T-helper 2 cell treated with Interferon-gamma antibody and Interleukin-4, amounts not matched to agents 5 μg/mL and 100 μg/mL, for 36 hours (primary cell): ENCODE data around the gene SLC5A2.

ENCODE experiments used
- DNase-seq: peaks from one replicate; pipeline ENCODE4 v3.0.0; 2021; ENCODE audit warnings: low spot score
- H3K27ac Mint-ChIP-seq: one replicate; pipeline ENCODE4 v1.8.0; 2021; ENCODE audit warnings: mild to moderate bottlenecking, mixed read lengths
- H3K27me3 Mint-ChIP-seq: one replicate; pipeline ENCODE4 v1.8.0; 2021; ENCODE audit warnings: low read depth, mixed read lengths
- H3K36me3 Mint-ChIP-seq: one replicate; pipeline ENCODE4 v1.8.0; 2021; ENCODE audit warnings: low read depth, mixed read lengths
- H3K4me1 Mint-ChIP-seq: one replicate; pipeline ENCODE4 v1.8.0; 2021; ENCODE audit warnings: low read depth, mixed read lengths
- H3K4me3 Mint-ChIP-seq: one replicate; pipeline ENCODE4 v1.8.0; 2022; ENCODE audit warnings: mild to moderate bottlenecking, moderate library complexity, mixed read lengths
- H3K9me3 Mint-ChIP-seq: one replicate; pipeline ENCODE4 v1.8.0; 2021; ENCODE audit warnings: mixed read lengths

The SLC5A2 gene

DNA sequence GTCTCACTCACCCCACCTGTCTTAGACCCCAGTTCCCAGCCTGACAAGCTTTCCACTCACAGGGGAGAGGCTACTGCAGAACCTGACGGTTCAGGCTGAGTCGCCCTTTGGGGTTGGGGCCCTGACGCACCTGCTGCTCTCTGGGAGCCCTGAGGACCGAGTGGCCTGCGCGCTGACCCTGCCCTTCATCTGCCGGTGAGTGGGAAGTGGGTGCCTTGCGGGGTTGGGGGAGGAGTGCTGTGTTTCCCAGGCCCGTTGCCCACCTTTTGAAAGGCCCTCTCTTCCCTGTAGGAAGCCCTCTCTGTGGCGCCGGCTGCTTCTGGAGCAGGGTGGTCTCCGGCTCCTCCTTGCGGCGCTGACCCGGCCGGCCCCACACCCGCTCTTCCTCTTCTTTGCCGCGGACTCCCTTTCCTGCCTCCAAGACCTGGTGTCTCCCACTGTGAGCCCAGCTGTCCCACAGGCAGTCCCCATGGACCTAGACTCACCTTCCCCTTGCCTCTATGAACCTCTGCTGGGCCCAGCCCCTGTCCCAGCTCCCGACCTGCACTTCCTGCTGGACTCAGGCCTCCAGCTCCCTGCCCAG lies 17.0 kb upstream of the SLC5A2 start:
- no peak for DNase-seq
- Mint-ChIP-seq H3K27me3 (peaks cover 3% of the 10 kb centered on the region), H3K4me1 (peaks cover 16% of the 10 kb centered on the region), H3K9me3 (no peaks in the 10 kb centered on the region), H3K36me3 (peaks cover 26% of the 10 kb centered on the region), H3K4me3 (no peak overlapping the region), H3K27ac (no peak overlapping the region)

DNA sequence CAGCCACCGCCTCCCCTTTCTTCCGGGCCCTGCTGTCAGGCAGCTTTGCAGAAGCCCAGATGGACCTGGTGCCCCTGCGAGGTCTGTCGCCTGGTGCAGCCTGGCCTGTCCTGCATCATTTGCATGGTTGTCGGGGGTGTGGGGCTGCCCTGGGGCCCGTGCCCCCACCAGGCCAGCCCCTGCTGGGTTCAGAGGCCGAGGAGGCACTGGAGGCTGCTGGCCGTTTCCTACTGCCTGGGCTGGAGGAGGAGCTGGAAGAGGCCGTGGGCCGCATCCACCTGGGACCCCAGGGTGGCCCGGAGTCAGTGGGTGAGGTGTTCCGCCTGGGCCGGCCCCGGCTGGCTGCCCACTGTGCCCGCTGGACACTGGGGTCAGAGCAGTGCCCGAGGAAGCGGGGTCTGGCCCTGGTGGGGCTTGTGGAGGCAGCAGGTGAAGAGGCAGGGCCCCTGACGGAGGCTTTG lies 16.5 kb upstream of the SLC5A2 start:
- Mint-ChIP-seq H3K36me3 (peaks cover 26% of the 10 kb centered on the region), H3K9me3 (no peaks in the 10 kb centered on the region), H3K4me3 (no peak overlapping the region), H3K4me1 (peaks cover 12% of the 10 kb centered on the region), H3K27me3 (peaks cover 8% of the 10 kb centered on the region), H3K27ac (no peak overlapping the region)
- no peak for DNase-seq

DNA sequence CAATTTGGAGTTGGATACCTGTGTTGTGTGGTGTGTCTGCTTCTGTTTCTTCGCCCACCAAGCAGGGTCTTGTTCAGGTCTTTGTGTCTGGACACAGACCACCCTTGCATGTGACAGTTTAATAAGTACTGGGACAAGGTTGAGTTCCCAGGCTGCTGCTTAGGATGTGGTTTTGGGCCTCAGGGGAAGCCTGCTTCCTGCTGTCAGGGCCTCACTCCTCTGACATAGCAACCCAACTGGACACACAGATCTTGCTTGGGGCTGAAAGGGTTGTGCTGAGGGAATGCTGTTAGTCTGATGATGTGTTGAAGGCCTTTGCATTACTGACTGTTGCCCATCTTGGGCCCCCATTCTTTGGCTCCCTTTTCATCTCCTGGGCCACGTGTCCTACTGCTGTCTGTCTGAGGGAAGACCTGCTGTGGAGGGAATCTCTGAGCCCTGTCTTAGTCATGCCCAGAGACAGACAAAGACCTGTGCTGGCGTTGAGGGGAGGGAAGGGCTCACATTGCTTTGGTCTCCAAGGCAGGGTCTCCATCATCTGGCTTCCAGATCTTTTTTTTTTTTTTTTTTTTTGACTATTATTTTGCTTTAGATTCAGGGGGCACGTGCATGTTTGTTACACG lies 15.7 kb upstream of the SLC5A2 start:
- Mint-ChIP-seq H3K27me3 (peaks cover 11% of the 10 kb centered on the region), H3K4me3 (no peak overlapping the region), H3K9me3 (no peaks in the 10 kb centered on the region), H3K36me3 (peaks cover 26% of the 10 kb centered on the region), H3K27ac (peak overlapping the region; percentile 34), H3K4me1 (peaks cover 12% of the 10 kb centered on the region)
- no peak for DNase-seq

DNA sequence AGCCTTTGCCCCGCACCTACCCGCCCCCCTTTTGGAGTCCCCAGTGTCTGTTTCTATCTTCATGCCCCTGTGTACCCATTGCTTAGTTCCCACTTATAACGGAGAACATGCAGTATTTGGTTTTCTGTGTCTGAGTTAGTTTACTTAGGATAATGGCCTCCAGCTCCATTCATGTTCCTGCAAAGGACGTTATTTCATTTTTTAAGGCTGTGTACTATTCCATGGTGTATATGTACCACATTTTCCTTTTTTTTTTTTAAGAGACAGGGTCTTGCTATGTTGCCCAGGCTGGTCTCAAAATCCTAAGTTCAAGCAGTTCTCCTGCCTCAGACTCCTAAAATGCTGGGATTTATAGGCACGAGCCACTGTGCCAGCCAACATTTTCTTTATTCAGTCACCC lies 15.1 kb upstream of the SLC5A2 start:
- Mint-ChIP-seq H3K27me3 (peaks cover 16% of the 10 kb centered on the region), H3K27ac (peak overlapping the region; percentile 34), H3K4me3 (no peak overlapping the region)

DNA sequence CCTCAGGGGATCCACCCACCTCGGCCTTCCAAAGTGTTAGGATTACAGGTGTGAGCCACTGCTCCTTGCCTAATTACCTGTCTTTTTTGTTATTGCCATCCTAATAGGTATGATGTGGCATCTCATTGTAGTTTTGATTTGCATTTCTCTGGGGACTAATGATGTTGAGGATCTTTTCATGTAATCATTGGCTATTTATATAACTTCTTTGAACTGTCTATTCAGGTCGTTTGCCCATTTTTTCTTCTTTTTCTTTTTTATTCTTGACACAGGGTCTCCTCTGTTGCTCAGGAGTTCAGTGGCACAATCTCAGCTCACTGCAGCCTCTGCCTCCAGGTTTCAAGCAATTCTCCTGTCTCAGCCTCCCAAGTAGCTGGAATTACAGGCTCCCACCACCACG lies 12.3 kb upstream of the SLC5A2 start:
- no peak for DNase-seq
- Mint-ChIP-seq H3K4me1 (peaks cover 12% of the 10 kb centered on the region), H3K9me3 (no peaks in the 10 kb centered on the region), H3K27me3 (peaks cover 31% of the 10 kb centered on the region), H3K27ac (no peak overlapping the region), H3K36me3 (peaks cover 9% of the 10 kb centered on the region), H3K4me3 (no peak overlapping the region)

More for the DNA sequence above, 15.1 kb upstream of the SLC5A2 start:
- H3K9me3 Mint-ChIP-seq: no peaks in the 10 kb centered on the region
- peaks cover 23% of the 10 kb centered on the region for H3K36me3 Mint-ChIP-seq
- peaks cover 12% of the 10 kb centered on the region for H3K4me1 Mint-ChIP-seq
- DNase-seq: no peak

DNA sequence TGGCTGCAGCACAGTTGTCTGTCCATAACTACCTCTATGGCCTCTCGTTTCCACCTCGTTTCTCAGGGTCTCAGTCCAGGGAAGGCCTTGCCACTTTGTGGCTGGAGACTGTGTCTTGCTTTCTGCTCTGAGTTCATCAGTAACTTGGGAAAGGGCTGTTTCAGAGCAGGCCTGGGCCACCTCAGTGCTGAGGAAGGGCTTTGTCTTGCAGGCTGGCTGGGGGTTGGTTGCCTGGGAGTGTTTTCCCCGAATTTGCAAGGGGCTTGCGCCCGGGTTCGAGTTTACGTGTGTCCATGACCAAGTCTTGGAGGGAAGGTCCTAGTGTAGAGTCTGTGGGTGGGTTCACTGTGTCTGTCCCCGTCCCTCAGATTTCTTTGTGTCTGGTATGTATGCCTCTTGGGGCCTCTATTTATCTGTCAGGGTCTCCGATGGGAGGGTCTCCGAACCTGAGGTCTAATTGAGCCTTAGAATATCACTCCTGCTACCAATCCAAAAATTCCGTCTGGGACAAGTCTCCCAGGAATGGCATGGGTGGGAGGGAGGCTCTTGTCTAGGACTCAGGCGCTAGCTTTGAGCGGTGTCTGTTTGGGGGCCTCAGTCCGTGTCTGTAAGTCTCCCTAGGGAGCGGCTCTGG lies 11.6 kb upstream of the SLC5A2 start:
- no peak for DNase-seq
- peaks cover 16% of the 10 kb centered on the region for H3K4me1 Mint-ChIP-seq
- peaks cover 34% of the 10 kb centered on the region for H3K27me3 Mint-ChIP-seq
- no peak overlapping the region for H3K27ac Mint-ChIP-seq
- no peak overlapping the region for H3K4me3 Mint-ChIP-seq
- H3K9me3 Mint-ChIP-seq: no peaks in the 10 kb centered on the region
- peaks cover 9% of the 10 kb centered on the region for H3K36me3 Mint-ChIP-seq

DNA sequence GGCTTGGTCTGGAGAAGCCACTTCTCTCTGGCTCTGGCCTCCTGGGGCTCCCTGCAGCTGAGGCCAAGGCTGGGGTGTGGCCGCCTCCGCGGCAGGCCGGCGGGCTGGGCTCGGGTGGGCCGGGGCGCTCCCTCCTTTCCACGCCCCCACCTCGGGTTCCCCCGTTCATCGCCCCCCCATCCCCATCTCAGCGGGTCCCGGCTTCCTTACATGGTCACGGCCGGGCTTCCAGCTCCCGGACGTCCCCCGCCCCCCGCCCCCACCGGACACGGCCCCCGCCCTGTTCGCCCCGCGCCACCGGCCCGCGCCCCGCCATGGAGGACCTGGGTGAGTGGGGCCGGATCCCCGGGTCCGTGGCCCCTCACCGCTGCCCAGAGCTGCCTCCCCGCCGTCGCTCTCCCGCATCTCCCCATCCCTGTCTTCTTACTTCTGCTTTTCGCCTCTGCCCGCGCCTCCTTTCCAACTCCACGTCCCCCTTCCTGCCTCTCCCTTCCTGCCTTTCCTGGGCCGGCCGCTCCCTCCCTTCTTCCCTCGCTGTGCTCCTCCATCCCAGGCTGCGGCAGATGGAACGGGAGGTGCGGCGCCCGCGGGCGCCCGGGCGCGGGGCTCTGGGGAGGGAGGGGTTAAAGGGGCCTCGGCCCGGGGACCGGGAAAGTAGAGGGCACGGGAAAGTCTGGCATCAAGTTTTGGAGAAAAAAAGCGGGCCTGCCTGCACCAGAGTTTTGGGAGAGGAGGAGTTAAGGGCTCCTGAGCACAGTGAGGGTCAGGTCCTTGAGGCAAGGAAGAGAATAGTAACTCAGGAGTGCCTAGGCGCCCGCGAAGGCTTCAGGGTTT lies 10.8 kb upstream of the SLC5A2 start, which contains the start of gene TGFB1I1:
TGFB1I1 (plus strand) TSS at position 278 of the 834 bp plus-strand sequence; CDS start at position 315, 37 bp downstream.
- H3K4me3 Mint-ChIP-seq: peak within 1 kb of the TSS; percentile 71
- peaks cover 5% of the 10 kb centered on the region for H3K36me3 Mint-ChIP-seq
- no peaks in the 10 kb centered on the region for H3K9me3 Mint-ChIP-seq
- no peak within 1 kb of the TSS for H3K27ac Mint-ChIP-seq
- no peak for DNase-seq
- H3K27me3 Mint-ChIP-seq: peaks cover 35% of the 10 kb centered on the region
- H3K4me1 Mint-ChIP-seq: peaks cover 16% of the 10 kb centered on the region

DNA sequence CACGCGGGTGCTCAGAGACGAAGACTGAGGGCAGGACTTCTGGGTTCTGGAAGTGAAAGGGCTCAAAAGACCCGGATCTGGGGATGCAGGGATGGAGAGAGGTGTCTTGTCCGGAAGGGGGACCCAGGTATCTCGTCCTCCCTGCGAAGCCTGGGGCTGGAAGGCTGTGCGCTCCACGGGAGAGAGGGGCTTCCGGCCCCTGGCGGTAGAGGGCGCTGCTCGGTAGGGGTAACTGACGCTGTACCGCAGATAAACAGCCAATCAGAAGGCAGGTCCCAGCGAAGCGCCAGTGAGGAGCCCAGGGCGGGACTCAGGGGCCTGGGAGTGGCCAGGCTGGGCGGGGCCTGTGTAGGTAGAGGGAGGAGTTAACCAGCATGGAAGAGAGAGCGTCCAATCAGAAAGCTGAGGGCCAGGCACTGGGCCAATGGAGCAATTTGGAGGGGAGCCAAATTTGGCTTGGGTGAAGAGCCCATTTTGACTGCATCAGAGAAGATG lies 10.2 kb upstream of the SLC5A2 start:
- DNase-seq: peak; percentile 30
- peaks cover 2% of the 10 kb centered on the region for H3K36me3 Mint-ChIP-seq
- peaks cover 36% of the 10 kb centered on the region for H3K27me3 Mint-ChIP-seq
- H3K9me3 Mint-ChIP-seq: no peaks in the 10 kb centered on the region
- peak overlapping the region; percentile 71 for H3K4me3 Mint-ChIP-seq
- no peak overlapping the region for H3K27ac Mint-ChIP-seq
- H3K4me1 Mint-ChIP-seq: peaks cover 10% of the 10 kb centered on the region

DNA sequence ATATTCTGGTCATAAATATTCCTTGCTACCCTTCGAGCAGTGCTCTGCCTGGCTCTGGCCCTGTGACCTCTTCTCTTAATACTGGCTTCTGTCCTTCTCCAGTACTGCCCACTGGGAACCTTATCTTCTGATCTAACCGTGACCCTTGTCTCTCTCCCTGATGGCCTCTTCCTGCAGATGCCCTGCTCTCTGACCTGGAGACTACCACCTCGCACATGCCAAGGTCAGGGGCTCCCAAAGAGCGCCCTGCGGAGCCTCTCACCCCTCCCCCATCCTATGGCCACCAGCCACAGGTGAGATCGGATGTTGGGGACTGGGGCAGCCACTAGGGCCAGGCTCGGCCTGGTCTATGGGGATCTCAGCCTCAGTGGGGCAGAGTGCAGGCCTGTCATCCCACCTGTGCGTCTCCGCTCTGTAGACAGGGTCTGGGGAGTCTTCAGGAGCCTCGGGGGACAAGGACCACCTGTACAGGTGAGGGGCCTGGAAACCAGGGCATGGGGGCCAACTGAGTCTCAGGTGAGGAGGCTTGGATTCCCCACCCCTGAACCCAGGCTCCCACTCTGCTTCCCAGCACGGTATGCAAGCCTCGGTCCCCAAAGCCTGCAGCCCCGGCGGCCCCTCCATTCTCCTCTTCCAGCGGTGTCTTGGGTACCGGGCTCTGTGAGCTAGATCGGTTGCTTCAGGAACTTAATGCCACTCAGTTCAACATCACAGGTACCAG lies 9.5 kb upstream of the SLC5A2 start:
- H3K4me1 Mint-ChIP-seq: peaks cover 9% of the 10 kb centered on the region
- no peaks in the 10 kb centered on the region for H3K36me3 Mint-ChIP-seq
- H3K9me3 Mint-ChIP-seq: no peaks in the 10 kb centered on the region
- no peak for DNase-seq
- no peak overlapping the region for H3K27ac Mint-ChIP-seq
- H3K4me3 Mint-ChIP-seq: peak overlapping the region; percentile 13
- peaks cover 40% of the 10 kb centered on the region for H3K27me3 Mint-ChIP-seq

DNA sequence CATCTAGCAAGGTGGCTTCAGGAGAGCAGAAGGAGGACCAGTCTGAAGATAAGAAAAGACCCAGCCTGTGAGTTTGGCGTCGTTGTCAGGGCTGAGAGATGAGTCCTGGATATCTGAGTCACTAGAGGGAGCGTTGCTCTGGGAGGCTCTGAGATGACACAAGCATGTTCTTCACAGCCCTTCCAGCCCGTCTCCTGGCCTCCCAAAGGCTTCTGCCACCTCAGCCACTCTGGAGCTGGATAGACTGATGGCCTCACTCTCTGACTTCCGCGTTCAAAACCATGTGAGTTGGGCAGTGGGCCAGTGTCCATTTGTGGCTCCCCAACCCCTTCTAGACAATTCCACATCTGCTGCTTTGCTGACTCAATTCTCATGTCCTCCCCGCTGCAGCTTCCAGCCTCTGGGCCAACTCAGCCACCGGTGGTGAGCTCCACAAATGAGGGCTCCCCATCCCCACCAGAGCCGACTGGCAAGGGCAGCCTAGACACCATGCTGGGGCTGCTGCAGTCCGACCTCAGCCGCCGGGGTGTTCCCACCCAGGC lies 8.7 kb upstream of the SLC5A2 start:
- Mint-ChIP-seq H3K27ac (no peak overlapping the region), H3K27me3 (peaks cover 40% of the 10 kb centered on the region), H3K4me1 (peaks cover 9% of the 10 kb centered on the region), H3K36me3 (no peaks in the 10 kb centered on the region), H3K9me3 (no peaks in the 10 kb centered on the region), H3K4me3 (peak overlapping the region; percentile 7)
- DNase-seq: no peak

DNA sequence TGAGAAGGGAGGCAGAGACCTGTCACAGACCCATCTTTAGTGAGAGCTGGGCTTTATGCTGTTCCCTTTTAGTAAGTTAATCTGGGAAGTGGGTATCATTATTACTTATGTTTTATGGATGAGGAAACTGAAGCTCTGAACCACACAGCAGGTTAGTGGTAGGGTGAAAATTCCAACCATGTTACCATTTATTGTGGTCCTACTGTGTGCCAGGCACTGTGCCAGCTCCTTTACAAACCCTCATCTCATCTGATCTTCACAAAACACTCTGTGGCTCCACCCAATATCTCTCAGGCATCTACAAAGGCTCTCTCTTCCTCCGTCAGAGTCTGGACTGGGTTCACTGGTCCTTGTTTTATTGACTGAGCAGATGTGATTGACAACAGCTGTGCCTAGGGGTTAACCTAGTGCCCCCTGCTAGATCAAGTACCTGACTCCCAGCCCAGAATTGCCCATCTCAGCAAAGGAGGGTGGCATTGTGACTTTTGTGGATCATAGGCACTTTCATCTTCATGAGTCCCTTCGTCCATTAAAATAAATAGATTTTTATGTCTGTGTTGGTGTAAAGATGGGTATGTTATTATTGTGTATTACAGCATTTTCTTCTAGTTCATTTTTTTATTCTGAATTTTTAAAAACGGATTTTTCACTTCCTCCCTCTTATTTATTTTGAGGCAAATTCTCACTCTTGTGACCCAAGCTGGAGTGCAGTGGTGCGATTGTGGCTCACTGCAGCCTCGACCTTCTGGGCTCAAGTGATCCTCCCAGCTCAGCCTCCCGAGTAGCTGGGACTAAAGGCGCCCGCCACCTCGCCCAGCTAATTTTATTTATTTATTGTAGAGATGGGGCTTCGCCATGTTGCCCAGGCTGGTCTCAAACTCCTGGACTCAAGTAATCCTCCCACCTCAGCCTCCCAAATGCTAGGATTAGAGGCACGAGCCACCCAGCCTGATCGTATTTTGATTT lies 7.9 kb upstream of the SLC5A2 start:
- no peak for DNase-seq
- Mint-ChIP-seq H3K4me3 (no peak overlapping the region), H3K9me3 (no peaks in the 10 kb centered on the region), H3K27ac (no peak overlapping the region), H3K36me3 (no peaks in the 10 kb centered on the region), H3K27me3 (peaks cover 43% of the 10 kb centered on the region), H3K4me1 (peaks cover 9% of the 10 kb centered on the region)

DNA sequence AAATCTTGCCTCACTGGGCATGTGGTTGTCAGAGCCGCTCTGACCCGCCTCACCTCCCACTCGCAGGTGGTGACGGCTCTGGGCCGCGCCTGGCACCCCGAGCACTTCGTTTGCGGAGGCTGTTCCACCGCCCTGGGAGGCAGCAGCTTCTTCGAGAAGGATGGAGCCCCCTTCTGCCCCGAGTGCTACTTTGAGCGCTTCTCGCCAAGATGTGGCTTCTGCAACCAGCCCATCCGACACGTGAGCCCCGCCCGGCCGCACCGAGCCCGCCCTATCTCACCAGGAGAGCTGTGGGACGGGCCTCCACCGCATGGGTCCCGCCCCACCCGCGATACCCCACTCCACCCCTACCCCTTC lies 7.0 kb upstream of the SLC5A2 start:
- peaks cover 9% of the 10 kb centered on the region for H3K4me1 Mint-ChIP-seq
- no peaks in the 10 kb centered on the region for H3K36me3 Mint-ChIP-seq
- H3K4me3 Mint-ChIP-seq: peak overlapping the region; percentile 87
- H3K9me3 Mint-ChIP-seq: no peaks in the 10 kb centered on the region
- no peak for DNase-seq
- H3K27me3 Mint-ChIP-seq: peaks cover 44% of the 10 kb centered on the region
- H3K27ac Mint-ChIP-seq: peak overlapping the region; percentile 41
